Stromal cell of bone marrow (primary cell): Measurements from ENCODE around the gene RNF123.
A peak's percentile ranks its signal among the peaks of the same experiment; 100 is the strongest.

ENCODE experiments used
- DNase-seq: peaks from one replicate; pipeline ENCODE4 v3.0.0-alpha.2; 2012; ENCODE audit warnings: low read depth

The RNF123 gene

GRCh38 chr3:49658711-49659110 is 30.6 kb upstream of the RNF123 start:
- DNase-seq, result no peak

DNA sequence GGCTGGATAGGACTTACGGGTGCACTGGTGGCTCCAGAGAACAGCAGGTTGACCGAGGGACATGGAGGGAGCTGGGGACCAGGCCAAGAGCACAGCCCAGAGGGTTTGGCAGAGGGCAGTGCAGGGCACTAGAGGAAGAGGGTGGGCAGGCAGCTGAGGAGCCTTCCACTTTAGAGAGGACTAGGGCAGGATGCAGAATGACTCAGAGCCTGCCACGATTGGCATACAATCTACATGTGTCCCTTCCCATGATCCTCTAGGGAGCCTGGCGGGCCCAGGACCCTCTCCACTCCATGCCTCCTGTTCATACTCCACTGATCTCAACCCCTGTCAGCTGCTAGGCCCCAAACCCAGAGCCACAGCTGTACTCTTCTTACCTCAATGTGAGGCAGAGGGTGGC is 29.6 kb upstream of the RNF123 start:
- DNase-seq, result no peak

GRCh38 chr3:49661281-49661680 is 28.1 kb upstream of the RNF123 start:
- no peak for DNase-seq

- no peak for DNase-seq
Measured at GRCh38 chr3:49662021-49662420, 27.3 kb upstream of the RNF123 start.

DNA sequence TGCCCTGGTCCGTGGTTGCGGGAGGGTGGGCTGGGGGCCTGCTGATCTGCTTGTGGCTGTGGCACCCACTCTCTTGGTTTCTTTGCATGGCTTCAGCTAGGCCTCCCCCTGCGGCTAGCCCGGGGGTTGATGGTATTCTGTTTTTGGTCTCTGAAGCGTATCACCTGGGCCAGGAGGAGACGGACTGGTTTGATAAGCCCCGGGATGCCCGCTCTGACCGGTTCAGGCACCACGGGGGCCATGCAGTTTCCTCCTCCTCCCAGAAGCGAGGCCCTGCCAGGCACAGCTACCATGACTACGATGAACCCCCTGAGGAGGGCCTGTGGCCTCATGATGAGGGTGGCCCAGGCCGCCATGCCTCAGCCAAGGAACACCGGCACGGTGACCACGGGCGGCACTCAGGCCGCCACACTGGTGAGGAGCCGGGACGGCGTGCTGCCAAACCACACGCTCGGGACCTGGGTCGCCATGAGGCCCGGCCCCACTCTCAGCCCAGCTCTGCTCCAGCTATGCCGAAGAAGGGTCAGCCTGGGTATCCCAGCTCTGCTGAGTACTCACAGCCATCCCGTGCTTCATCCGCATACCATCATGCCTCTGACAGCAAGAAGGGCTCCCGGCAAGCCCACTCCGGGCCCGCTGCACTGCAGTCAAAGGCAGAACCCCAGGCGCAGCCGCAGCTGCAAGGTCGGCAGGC is 26.5 kb upstream of the RNF123 start:
- DNase-seq, result no peak

DNA sequence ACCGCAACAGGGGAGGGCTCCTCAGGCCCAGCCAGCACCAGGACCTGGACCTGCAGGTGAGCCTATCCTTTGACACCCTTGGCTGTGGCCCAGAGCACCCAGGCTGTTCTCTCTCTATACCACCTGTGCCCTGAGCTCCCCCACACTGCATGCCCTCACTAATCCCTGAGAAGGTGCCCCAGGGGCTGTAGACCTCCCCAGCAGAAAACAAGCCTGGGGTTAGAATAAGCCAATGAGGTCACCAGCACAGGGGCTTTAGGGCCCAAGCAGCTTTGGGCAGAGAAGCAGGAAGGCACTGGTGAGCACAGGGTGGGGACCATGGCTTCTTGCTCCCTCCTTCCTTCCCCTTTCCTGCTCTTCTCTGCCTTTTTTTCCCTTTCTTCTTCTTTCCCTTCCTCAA is 25.5 kb upstream of the RNF123 start:
- no peak for DNase-seq

DNA sequence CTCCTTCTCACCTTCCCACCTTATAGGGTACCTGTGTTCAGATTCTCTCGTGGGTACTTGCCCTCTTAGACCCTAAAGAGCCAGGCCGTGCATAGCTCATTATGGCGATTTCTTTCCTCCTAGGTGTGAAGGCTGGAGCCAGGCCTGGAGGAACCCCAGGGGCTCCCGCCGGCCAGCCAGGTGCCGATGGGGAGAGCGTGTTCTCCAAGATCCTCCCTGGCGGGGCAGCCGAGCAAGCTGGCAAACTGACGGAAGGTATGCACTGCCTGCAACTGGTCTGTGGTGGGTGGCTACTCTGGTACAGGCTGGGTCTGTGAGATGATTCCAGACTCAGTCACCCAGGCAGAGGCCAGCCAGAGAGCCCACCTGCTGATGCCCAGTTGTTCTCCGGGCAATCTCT is 25.1 kb upstream of the RNF123 start:
- no peak for DNase-seq

GRCh38 chr3:49665822-49666519 is 23.4 kb upstream of the RNF123 start:
- DNase-seq, result no peak

GRCh38 chr3:49666592-49666991 is 22.8 kb upstream of the RNF123 start:
- DNase-seq, result no peak

- no peak for DNase-seq
Measured at GRCh38 chr3:49667701-49668413, 21.5 kb upstream of the RNF123 start.

GRCh38 chr3:49668414-49668797 is 21.0 kb upstream of the RNF123 start:
- no peak for DNase-seq

DNA sequence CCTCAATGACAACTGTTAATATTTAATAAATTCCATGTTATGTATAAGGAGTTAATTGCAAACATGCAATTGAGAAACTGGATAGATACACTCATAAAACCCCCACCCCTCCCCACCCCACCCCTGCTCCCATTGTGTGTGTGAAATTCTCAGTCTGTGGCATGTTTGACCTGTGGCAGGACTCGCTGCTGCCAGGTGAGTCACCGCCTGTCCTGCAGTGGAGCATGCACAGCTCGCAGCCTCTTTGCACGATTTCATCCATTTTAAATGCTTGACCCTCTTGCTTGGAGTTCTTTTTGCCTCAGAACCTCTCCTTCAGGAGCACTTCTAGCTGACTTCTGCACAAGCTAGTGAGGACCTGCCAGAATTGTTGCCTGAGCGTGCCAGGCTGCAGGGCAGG is 20.5 kb upstream of the RNF123 start:
- no peak for DNase-seq

- DNase-seq, result no peak
Measured at GRCh38 chr3:49669352-49669751, 20.0 kb upstream of the RNF123 start.

- DNase-seq, result no peak
Measured at GRCh38 chr3:49670940-49671290, 18.4 kb upstream of the RNF123 start.

DNA sequence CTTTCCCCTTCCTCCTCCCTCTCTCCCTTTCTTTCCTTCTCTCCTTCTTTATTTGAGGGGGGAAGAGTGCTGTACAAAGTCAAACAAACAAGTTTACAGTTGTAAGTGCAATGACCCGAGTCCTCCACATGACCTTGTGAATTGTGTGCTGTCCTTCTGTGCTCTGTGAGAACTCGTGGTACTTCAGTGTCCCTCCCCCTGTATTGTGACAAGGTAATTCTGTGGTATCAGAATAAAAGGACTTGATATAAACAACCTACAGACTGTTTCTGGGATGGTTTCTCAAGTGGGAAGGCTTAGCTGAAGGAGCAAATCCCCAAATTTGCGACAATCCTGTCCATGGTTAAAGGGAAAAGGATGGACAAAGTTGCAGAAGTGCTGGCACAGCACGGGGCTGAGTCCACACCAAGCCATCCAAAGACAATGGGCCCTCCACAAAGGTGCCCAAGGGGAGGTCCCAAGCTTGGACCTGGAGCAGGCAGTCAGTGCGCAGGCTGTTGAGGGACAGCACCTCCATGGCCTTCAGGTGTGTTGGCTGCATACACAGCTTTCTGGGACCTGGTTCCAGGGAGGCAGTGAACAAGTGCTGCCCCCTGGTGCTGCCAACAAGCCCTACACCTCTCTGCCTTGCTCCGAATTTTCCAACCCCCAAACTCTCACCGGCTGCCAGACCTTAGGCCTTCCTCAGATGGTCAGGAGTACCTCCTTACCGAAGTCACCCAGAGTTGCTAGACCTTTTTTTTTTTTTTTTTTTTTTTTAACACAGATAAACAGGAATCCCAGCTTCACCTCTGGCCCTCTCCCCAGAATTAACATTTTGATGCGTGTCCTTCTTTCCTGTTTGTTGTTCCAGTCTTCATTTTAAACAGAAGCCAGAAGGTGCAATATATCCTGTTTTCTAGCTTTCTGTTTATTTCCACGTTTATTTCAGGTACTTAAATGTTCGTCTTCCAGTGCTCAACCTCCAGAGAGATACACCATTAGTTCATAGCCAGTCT is 17.8 kb upstream of the RNF123 start:
- DNase-seq, result peak; percentile 21

- no peak for DNase-seq
Measured at GRCh38 chr3:49673121-49673714, 16.1 kb upstream of the RNF123 start.

DNA sequence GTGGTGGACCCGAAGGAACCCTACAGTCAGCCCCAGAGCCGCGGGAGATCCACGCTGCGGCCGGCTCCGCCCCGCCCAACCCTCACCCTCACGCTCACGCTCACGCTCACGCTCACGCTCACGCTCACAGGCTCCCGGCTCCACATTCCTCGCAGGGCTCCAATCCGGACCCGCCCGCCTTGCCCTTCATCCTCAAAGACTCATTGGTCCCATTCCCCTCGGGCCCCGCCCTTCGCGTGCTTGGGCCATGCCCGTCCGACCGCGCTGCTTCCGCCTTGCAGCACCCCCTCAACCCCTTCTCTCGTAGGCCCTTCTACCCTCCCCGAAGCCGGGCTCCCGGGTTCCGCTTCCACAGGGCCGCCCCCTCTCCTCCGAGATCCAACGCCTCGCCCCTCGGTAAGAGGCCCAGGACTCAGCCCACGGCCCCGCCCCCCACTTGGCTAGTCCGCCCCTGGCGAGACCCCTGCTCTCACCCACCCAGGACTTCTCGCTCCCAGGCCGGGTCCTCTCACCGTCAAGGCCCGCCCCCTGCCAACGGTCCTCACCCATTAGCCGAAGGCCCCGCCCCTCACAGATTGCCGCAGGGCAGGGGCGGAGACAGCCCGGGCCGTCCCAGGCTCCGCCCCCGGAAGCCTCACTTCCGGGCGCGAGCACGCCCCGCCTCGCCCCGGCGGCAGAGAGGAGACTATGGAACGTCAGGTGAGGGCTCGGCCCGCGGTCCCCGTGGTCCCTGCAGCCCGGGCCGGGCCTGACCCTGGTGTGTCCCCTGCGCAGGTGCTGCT is 15.5 kb upstream of the RNF123 start, which contains the start of gene APEH:
TSS of gene APEH (plus strand) at position 637 of the 782 bp plus-strand sequence. CDS start at position 688, 51 bp downstream.
- DNase-seq, result peak; percentile 94

GRCh38 chr3:49674497-49674983 is 14.8 kb upstream of the RNF123 start:
- no peak for DNase-seq

- no peak for DNase-seq
Measured at GRCh38 chr3:49675912-49676311, 13.4 kb upstream of the RNF123 start.

- DNase-seq, result no peak
Measured at GRCh38 chr3:49680493-49681231, 8.7 kb upstream of the RNF123 start.
